Fibroblast of lung (primary cell): Measurements from ENCODE around the gene ATXN1.

Experiments used
- EZH2 ChIP-seq: IDR thresholded peaks from 2 replicates; pipeline ENCODE4 v1.5.1; 2012; ENCODE audit warnings: low read length, control low read depth, mild to moderate bottlenecking; ENCODE audit errors: missing control alignments
- TF ChIP-seq, protein P1 (sequence below), 2 donors: IDR thresholded peaks in 1 of 2; conservative IDR thresholded peaks in 1 of 2; 1 replicate in 1 of 2; 2 replicates in 1 of 2; pipeline ENCODE4 v1.5.1; 2011 to 2012; ENCODE audit warnings: low read length in 2 of 2, control low read depth in 1 of 2, inconsistent platforms in 1 of 2, low read depth in 1 of 2, mild to moderate bottlenecking in 1 of 2

DNA sequence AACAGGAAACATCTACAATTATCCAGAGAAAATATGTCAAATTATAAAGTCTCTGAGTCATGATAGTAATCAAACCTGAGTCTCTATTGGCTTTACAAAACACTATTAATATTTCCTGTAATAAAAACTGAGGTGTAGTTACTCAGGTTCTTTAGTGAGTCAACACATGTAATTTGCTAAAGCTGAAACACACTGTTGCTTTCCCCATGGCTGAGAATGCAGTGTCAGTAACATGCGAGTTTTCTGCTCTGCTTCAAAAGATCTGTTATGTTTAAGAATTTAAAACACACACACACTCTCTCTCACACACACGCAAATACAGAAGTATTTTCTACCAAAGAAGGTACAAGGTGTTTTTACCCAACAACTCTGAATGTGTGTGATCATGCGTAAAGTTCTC, 38.6 kb downstream of the ATXN1 start:
- TF ChIP-seq, protein P1, sequence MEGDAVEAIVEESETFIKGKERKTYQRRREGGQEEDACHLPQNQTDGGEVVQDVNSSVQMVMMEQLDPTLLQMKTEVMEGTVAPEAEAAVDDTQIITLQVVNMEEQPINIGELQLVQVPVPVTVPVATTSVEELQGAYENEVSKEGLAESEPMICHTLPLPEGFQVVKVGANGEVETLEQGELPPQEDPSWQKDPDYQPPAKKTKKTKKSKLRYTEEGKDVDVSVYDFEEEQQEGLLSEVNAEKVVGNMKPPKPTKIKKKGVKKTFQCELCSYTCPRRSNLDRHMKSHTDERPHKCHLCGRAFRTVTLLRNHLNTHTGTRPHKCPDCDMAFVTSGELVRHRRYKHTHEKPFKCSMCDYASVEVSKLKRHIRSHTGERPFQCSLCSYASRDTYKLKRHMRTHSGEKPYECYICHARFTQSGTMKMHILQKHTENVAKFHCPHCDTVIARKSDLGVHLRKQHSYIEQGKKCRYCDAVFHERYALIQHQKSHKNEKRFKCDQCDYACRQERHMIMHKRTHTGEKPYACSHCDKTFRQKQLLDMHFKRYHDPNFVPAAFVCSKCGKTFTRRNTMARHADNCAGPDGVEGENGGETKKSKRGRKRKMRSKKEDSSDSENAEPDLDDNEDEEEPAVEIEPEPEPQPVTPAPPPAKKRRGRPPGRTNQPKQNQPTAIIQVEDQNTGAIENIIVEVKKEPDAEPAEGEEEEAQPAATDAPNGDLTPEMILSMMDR (conservative IDR thresholded peaks at IDR 0.05 in 1 of 2, IDR thresholded peaks at IDR 0.05 in 1 of 2; ENCODE audit: low read depth in 1 of 2, low read length in 2 of 2), result no peak
- TF ChIP-seq EZH2, result no peak
